ENCODE results near the gene MAN1B1.

DNA sequence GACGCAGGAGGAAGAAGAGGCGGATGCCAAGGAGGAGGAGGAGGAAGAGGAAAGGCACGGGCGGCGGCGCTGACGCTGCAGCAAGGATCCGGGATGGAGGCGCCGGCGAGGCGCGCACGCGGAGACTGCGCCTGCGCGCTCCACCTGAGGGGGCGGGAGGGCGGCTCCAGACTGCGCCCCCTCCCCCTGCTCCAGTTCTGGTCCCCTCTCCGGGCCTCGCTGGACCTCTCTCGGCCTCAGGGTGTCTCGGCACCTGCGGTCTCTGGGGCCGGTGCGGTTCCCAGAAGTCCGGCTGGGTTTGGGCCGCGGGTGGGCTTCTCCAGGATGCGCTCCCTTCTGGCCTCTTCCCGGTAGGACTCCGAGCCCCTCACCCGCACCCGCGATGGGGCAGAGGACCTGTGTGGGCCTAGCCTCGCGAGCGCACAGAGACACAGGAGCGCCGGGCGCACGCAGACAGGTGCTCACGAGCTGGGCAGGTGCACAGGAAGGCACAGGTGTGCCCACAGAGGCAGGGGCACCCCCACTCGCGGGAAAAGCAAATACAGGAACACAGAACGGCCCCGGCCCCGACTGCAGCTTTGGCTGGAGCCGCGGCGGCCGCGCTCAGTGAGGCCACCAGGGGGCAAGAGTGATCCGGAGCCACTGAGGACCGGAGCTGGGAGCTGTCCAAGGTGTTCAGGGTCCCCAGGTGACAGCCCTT, 40.5 kb upstream of the MAN1B1 start, which contains the start of gene NPDC1:
- TF ChIP-seq, protein P1, sequence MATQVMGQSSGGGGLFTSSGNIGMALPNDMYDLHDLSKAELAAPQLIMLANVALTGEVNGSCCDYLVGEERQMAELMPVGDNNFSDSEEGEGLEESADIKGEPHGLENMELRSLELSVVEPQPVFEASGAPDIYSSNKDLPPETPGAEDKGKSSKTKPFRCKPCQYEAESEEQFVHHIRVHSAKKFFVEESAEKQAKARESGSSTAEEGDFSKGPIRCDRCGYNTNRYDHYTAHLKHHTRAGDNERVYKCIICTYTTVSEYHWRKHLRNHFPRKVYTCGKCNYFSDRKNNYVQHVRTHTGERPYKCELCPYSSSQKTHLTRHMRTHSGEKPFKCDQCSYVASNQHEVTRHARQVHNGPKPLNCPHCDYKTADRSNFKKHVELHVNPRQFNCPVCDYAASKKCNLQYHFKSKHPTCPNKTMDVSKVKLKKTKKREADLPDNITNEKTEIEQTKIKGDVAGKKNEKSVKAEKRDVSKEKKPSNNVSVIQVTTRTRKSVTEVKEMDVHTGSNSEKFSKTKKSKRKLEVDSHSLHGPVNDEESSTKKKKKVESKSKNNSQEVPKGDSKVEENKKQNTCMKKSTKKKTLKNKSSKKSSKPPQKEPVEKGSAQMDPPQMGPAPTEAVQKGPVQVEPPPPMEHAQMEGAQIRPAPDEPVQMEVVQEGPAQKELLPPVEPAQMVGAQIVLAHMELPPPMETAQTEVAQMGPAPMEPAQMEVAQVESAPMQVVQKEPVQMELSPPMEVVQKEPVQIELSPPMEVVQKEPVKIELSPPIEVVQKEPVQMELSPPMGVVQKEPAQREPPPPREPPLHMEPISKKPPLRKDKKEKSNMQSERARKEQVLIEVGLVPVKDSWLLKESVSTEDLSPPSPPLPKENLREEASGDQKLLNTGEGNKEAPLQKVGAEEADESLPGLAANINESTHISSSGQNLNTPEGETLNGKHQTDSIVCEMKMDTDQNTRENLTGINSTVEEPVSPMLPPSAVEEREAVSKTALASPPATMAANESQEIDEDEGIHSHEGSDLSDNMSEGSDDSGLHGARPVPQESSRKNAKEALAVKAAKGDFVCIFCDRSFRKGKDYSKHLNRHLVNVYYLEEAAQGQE (IDR thresholded peaks at IDR 0.05; ENCODE audit: insufficient replicate concordance, low read depth), result peak; percentile 97
- TF ChIP-seq, protein P2, sequence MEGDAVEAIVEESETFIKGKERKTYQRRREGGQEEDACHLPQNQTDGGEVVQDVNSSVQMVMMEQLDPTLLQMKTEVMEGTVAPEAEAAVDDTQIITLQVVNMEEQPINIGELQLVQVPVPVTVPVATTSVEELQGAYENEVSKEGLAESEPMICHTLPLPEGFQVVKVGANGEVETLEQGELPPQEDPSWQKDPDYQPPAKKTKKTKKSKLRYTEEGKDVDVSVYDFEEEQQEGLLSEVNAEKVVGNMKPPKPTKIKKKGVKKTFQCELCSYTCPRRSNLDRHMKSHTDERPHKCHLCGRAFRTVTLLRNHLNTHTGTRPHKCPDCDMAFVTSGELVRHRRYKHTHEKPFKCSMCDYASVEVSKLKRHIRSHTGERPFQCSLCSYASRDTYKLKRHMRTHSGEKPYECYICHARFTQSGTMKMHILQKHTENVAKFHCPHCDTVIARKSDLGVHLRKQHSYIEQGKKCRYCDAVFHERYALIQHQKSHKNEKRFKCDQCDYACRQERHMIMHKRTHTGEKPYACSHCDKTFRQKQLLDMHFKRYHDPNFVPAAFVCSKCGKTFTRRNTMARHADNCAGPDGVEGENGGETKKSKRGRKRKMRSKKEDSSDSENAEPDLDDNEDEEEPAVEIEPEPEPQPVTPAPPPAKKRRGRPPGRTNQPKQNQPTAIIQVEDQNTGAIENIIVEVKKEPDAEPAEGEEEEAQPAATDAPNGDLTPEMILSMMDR (IDR thresholded peaks at IDR 0.05; ENCODE audit: insufficient read depth, low read length), result peak; percentile 79
- TF ChIP-seq POLR2AphosphoS5 (IDR thresholded peaks at IDR 0.05; ENCODE audit: low read depth), result no peak
- TF ChIP-seq GABPA (IDR thresholded peaks at IDR 0.05; ENCODE audit: low read depth), result no peak
- peak; percentile 36; the same call in 1 of the 2 replicates for TF ChIP-seq SPI1 (IDR thresholded peaks at IDR 0.05; ENCODE audit: borderline replicate concordance, low read depth)
